Daoy (cell line): ENCODE data around the gene FOXP1. TPM values are rescaled to one million over a fixed set of nuclear protein-coding genes. Genes with fewer than 3 reads are reported as not detected.
"Not testable (repeated sequence)": the region's sequence is repeated elsewhere in the genome, so short reads cannot be mapped to it uniquely, and the experiment has no call there.

Experiments
- DNase-seq: peaks from one replicate; pipeline ENCODE4 v3.0.0-alpha.2; 2015; ENCODE audit warnings: low read depth
- total RNA-seq: library from RNA; depleted of rRNA; stranded (reverse); fragments of >200 nt; shearing (Covaris generic); gene quantifications from 2 replicates; pipeline ENCODE4 v1.2.3, GENCODE V29; 2014

Gene FOXP1
- total RNA-seq, 1 experiment from 2014 or later, result 42.6 TPM

DNA sequence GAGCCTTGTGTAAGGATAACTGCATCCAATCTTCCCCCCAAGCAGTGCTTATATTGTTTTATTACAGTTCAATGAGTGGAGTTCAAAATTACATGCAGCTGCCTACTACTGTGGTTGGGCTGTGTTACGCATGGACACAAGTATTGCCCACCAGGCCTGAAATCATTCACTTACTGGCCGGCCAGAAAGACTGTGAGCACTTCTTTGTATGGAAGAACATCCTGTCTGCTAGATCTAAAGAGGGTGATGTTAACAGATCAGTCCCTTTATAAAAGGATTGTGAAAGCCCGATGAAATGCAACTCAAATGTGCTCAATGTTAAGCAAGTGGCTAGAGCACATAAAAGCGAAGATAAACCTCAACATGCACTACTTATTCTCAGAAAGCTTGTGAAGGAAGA is 132.5 kb downstream of the FOXP1 start:
- DNase-seq, result no peak

DNA sequence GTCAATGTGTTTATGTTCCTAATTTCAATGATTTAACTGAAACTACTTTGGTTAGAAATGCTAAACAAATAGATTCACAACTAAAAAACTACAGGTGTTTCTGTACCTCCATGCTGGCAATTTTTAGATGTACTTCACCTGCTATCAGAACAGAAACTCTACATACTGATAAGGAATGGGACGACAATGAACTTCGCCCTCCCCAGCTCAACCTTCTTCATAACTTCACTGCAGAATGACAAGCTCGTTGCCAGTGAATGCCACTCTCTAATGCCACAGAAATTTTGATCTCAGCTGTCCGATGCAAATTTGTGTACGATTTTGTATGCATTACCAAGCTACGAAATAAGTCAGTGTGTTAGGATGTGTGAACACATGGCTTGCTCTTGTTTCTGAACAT is 133.4 kb downstream of the FOXP1 start:
- DNase-seq, result no peak

- peak; percentile 16 for DNase-seq
These were observed 135.7 kb downstream of the FOXP1 start for GRCh38 chr3:71447803-71448202.

DNA sequence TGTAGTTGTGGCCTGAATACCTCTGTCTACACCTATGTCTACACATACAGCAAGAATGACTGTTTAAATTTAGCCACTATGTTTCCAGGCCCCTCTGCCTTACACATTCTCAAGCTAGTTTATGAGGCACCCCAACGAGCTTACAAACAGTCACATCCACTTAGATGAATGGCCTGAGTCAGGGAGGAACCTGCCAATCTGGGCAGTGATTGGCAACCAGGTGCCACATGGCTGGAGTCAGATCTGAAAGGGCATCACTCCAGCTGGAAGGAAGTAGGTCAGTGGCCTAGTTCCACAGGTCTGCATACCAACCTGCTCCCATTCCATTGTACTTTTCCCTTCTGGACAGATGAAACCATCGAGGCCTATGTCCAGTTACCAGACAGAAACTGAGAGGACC is 136.3 kb downstream of the FOXP1 start:
- no peak for DNase-seq

GRCh38 chr3:71446734-71447133 is 136.8 kb downstream of the FOXP1 start:
- DNase-seq, result no peak

DNA sequence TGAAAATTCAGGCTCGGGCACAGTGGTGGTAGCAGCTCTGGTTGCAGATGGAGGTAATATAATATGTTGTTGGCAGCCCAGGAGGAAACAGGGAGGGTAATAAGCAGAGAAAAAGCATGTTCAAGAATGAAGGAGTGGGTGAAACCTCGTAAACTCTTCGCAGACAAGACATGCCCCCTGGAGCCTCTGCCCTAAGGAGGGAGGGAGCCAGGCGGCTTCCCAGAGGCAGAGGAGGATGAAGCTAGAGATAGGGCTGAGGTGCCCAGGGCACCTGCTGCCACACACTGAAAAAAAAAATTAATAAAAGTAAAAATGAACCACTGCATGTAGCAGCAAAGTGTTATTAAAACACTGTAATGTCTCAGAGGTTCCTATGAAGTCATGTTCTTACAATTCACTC is 137.3 kb downstream of the FOXP1 start:
- DNase-seq, result no peak

DNA sequence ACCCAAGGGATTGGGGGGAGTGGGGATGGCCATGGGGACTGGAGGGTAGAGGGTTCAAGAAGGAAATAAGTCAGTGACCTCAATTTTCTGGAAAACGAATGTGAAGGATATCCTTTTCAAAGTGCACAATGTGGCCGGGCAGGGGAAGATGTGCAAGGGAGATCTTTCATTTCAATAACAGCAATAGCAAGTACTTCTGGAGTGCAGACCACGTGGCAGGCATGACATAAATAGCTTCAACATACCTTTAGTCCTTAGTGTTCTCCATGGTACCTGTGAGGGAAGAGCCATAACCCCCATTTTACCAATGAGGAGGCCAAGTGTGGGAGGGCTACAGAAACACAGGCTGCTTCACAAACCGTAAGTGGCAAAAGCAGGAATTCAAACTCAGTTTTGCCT is 138.7 kb downstream of the FOXP1 start:
- DNase-seq, result no peak

DNA sequence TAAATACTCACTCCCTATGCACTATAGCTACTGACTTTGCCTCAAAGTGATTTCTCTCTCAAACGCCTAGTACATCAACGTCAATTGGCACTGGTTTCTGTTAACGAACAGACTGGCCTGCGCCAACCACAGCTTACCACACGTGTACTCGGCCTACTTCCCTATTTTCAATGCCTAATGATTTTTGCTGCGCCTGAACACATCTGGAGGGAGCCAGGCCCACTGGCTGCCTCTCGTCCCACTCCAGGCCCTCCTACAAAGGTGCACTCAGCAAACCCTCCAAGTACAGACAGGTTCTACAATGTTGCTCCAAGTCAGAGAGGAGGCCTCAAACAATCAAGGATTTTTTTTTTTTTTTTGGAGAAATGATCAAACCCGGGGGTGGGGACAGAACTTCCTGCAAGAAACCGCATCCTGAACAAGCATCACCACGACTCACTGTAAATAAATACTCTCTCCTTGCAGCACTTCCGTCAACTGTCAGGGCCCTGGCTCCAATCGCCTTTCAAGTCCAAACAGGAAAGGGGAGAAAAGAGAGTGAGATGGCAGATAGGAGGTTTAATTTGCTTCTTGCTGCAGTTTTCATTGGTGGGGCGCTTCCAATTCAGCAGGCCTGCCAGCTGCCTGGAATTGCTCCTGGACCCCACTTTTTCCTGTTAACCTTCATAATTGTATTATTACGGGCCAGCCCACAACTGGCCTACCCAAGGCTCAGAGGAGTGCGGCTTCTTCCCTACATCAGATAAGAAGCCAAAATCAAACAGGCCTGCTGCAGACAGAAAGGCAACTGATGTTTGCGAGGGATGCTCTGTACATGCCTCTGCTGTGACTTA is 139.3 kb downstream of the FOXP1 start:
- DNase-seq, result peak; percentile 83

- DNase-seq, result no peak
These were observed 140.2 kb downstream of the FOXP1 start for GRCh38 chr3:71443332-71443731.

DNA sequence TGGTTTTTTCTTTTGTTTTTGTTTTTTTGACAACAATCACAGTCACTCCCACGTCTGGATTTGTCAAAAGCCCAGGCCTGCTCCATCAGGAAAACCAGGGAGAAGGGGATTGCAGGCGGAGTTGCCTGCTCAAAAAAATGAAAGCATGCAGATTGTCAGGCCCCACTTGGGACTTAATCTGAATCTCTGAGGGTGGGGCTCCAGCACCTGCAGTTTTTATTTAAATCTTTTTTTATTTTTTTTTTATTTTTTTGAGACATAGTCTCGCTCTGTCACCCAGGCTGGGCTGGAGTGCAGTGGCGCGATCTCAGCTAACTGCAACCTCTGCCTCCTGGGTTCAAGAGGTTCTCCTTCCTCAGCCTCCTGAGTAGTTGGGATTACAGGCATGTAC is 140.9 kb downstream of the FOXP1 start:
- no peak for DNase-seq

GRCh38 chr3:71441925-71442651 is 141.4 kb downstream of the FOXP1 start:
- DNase-seq, result no peak

- peak; percentile 9 for DNase-seq
These were observed 142.2 kb downstream of the FOXP1 start for GRCh38 chr3:71441217-71441924.

GRCh38 chr3:71438904-71439303 is 144.6 kb downstream of the FOXP1 start:
- no peak for DNase-seq

- DNase-seq, result no peak
These were observed 145.3 kb downstream of the FOXP1 start for GRCh38 chr3:71438071-71438685.

GRCh38 chr3:71436337-71436736 is 147.2 kb downstream of the FOXP1 start:
- no peak for DNase-seq

- DNase-seq, result not testable (repeated sequence)
These were observed 147.7 kb downstream of the FOXP1 start for GRCh38 chr3:71435836-71436235.

DNA sequence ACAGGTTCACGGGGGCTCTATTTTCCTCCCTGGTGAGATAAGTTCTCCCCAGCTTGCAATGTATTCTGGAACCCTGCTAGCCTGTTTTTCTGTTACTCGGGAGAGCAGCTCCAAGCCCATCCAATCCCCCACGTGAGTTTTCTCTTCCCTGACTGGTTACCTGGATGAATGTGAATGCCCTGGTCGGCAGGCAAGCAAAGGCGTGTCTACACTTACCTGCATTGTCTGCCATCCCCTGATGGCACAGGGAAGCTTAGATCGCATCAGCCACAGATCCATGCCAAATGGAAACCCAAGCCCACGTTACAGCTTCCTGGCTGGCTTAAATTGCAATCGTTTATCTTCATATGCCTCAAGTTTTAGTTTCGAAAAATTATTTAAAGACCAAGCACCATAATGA is 149.9 kb downstream of the FOXP1 start:
- DNase-seq, result no peak

- no peak for DNase-seq
These were observed 151.2 kb downstream of the FOXP1 start for GRCh38 chr3:71432044-71432975.

- DNase-seq, result peak; percentile 72
These were observed 152.5 kb downstream of the FOXP1 start for GRCh38 chr3:71430941-71431552.

GRCh38 chr3:71429597-71429988 is 153.9 kb downstream of the FOXP1 start:
- no peak for DNase-seq
